Kidney epithelial cell (primary cell): ENCODE measurements around the gene MEDAG. TPM values are rescaled to one million over a fixed set of nuclear protein-coding genes. Genes with fewer than 3 reads are reported as not detected.

ENCODE experiments used
- DNase-seq: peaks from one replicate; pipeline ENCODE4 v3.0.0-alpha.2; 2010; ENCODE audit warnings: low read depth
- H3K27me3 ChIP-seq: 2 replicates; pipeline ENCODE4 v1.6.0; 2011; ENCODE audit warnings: low read length; ENCODE audit not compliant: control insufficient read depth, insufficient read depth
- H3K36me3 ChIP-seq: 2 replicates; pipeline ENCODE4 v1.5.1; 2011; ENCODE audit warnings: low read length; ENCODE audit not compliant: control insufficient read depth, insufficient read depth
- H3K4me3 ChIP-seq: 2 replicates; pipeline ENCODE4 v1.5.1; 2011; ENCODE audit warnings: low read depth, mild to moderate bottlenecking, control low read depth, low read length
- CTCF ChIP-seq: IDR thresholded peaks from 2 replicates; pipeline ENCODE4 v1.5.1; 2011; ENCODE audit warnings: mild to moderate bottlenecking, moderate library complexity, low read length, control low read depth, inconsistent platforms; ENCODE audit not compliant: insufficient read depth, poor library complexity, severe bottlenecking
- total RNA-seq: library from RNA; depleted of rRNA; stranded (reverse); fragments of >200 nt; gene quantifications from 2 replicates; pipeline ENCODE4 v1.2.3, GENCODE V29; 2015

The MEDAG gene
- total RNA-seq, 1 donor from 2014 or later = 3.2 TPM

DNA sequence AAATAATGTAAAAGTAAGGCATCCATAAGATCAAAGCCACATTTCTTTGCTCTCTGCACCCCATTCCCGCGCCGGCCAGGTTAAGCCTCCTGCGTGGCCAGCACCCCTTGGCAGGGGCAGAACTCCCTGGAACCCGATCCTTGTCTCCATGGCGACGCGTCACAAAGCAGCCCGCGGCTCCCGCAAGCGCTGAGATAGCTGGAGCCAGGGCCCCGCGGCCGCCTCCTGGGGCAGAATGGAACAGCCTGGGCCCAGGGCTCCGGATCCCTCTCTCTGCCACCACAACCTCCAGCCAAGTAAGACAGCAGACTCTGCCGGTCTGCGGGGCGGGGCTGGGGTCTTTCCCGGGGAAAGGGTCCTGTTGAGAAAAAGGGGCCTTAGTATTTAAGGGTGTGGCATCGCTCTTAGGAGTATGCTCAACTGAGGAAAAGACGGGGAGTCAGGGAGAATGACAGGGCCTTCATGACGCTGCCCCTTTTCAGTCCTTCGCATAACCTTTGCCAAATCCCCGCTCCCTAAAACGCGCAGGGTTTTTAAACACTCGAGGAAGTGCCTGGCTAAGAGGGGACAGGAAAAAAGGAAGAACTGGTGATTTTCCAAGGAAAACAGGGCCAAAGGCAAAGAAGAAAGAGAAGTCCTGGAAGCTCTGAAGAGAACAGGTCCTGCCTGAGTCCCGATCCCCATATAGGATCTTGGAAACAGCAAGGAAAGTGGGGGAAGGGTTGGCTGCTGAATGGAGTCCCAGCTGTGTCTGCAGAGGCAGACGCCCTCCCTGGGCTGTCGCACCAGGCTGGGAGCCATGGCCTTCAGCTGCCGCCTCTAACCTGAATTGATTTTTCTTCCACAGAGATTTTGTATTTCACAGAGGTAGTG, 26.6 kb downstream of the MEDAG start, which contains the start of gene TEX26:
TEX26 (plus strand) TSS at position 176 of the 873 bp plus-strand sequence; CDS start at position 236, 60 bp downstream.
- Histone ChIP-seq H3K27me3 (peaks cover 14% of the 10 kb centered on the region), H3K36me3 (no peaks in the 10 kb centered on the region), H3K4me3 (no peak within 1 kb of the TSS)
- DNase-seq = no peak
- TF ChIP-seq CTCF = no peak

DNA sequence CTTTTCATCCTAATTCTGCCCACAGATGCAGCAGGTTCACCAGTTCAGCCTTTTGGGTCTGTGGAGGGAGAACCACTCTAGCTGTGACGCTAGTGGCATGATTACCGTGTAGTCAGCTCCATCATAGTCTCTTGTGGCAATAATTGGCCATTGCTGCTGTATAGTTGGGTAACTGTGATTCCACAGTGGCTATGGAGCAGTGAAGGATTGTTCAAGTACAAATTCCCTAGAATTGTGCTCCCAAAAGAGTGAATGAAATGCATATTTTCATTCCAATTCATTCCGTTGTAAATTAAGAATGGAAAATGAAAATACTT, 27.2 kb downstream of the MEDAG start:
- peaks cover 14% of the 10 kb centered on the region for H3K27me3 ChIP-seq
- TF ChIP-seq CTCF = no peak
- no peaks in the 10 kb centered on the region for H3K36me3 ChIP-seq
- DNase-seq = no peak
- no peak overlapping the region for H3K4me3 ChIP-seq

DNA sequence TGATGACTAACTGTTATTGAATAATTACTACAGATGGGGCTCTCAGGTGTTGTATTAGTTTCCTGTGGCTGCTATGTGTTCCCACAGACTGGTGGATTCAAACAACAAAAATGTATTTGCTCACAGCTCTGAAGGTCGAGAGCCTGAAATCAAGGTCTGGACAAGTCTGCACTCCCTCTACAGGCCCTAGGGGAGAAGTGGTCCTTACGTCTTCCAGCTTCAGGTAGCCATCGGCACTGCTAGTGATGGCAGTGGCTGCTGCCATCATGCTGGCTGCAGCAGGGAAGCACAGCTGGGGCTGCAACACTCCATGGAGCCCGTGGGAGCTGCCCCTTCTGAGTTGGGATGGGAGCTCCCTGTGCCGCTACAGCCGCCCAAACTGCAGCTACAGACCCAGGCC, 28.3 kb downstream of the MEDAG start:
- TF ChIP-seq CTCF = no peak
- no peak for DNase-seq
- no peaks in the 10 kb centered on the region for H3K36me3 ChIP-seq
- peaks cover 14% of the 10 kb centered on the region for H3K27me3 ChIP-seq
- H3K4me3 ChIP-seq = no peak overlapping the region

DNA sequence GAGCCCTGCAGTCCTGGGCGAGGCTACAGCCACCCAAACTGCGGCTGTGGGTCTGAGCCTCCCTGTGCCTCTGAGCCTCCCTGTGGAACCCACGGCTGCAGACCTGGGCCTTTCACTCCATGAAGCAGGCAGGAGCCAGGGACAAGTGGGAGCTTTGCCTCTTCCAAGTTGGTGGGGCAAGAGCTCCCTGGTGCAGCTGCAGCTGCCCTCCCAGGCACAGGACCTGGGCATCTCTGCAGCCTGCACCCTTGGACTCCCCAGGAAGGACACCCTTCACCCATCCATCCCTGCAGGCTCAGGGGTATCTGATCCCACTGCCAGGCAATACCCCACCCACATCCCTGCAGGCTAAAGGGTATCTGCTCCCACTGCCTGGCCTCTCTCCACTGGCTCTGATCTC, 28.7 kb downstream of the MEDAG start:
- H3K4me3 ChIP-seq = no peak overlapping the region
- peaks cover 14% of the 10 kb centered on the region for H3K27me3 ChIP-seq
- H3K36me3 ChIP-seq = no peaks in the 10 kb centered on the region
- TF ChIP-seq CTCF = no peak
- no peak for DNase-seq

GRCh38 chr13:30936971-30937370, 30.9 kb downstream of the MEDAG start:
- DNase-seq = no peak
- H3K27me3 ChIP-seq = peaks cover 13% of the 10 kb centered on the region
- H3K4me3 ChIP-seq = no peak overlapping the region
- TF ChIP-seq CTCF = no peak
- H3K36me3 ChIP-seq = no peaks in the 10 kb centered on the region

DNA sequence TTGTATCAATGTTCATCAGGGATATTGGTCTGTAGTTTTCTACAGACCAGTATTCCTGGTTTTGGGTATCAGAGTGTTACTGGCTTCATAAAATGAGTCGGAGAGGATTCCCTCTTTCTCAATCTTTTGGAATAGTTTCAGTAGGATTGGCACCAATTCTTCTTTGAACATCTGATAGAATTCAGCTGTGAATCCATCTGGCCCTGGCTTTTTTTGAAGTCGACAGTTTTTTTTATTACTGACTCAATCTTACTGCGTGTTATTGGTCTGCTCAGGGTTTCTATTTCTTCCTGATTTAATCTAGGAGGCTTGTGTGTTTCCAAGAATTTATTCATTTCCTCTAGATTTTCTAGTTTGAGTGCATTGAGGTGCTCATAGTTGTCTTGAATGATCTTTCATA, 37.8 kb downstream of the MEDAG start:
- no peaks in the 10 kb centered on the region for H3K27me3 ChIP-seq
- no peak for TF ChIP-seq CTCF
- H3K4me3 ChIP-seq = no peak overlapping the region
- H3K36me3 ChIP-seq = no peaks in the 10 kb centered on the region
- DNase-seq = no peak
